ENCODE results near the gene DTNB.
A peak's percentile ranks its signal among the peaks of the same experiment; 100 is the strongest.

- peak in 1 of 4 donors; percentile 1 for TF ChIP-seq POLR2AphosphoS5 (IDR thresholded peaks at IDR 0.05)
- TF ChIP-seq, protein P1, sequence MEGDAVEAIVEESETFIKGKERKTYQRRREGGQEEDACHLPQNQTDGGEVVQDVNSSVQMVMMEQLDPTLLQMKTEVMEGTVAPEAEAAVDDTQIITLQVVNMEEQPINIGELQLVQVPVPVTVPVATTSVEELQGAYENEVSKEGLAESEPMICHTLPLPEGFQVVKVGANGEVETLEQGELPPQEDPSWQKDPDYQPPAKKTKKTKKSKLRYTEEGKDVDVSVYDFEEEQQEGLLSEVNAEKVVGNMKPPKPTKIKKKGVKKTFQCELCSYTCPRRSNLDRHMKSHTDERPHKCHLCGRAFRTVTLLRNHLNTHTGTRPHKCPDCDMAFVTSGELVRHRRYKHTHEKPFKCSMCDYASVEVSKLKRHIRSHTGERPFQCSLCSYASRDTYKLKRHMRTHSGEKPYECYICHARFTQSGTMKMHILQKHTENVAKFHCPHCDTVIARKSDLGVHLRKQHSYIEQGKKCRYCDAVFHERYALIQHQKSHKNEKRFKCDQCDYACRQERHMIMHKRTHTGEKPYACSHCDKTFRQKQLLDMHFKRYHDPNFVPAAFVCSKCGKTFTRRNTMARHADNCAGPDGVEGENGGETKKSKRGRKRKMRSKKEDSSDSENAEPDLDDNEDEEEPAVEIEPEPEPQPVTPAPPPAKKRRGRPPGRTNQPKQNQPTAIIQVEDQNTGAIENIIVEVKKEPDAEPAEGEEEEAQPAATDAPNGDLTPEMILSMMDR (IDR thresholded peaks at IDR 0.05), result no peak
- TF ChIP-seq EP300 (IDR thresholded peaks at IDR 0.05), result no peak
- TF ChIP-seq POLR2A (IDR thresholded peaks at IDR 0.05), result no peak
Observed at GRCh38 chr2:25339211-25339674, 334.1 kb downstream of the DTNB start.
